HepG2 (cell line): ENCODE results near the gene B9D2. TPM values are rescaled to one million over a fixed set of nuclear protein-coding genes. Genes with fewer than 3 reads are reported as not detected.
A peak's percentile ranks its signal among the peaks of the same experiment; 100 is the strongest.

Source experiments
- ATAC-seq: fragments of 200-7000 bp; cut with Tn5 transposase; 3 replicates; pipeline ENCODE4 v1.9.1; 2020; ENCODE audit warnings: mild to moderate bottlenecking, moderate library complexity
- BruUV-seq: library from RNA; stranded (reverse); fragments of 400-500 nt; replicated peaks from 2 replicates; lab custom pipeline; 2021; lab: Mats Ljungman, UMichigan
- CTCF ChIA-PET: fragments of 300-600 bp; formaldehyde crosslinking; extraction: SDS; loops from one replicate; lab custom pipeline; 2021; ENCODE audit warnings: low total read pairs, inconsistent platforms, low intra/inter-chr PET ratio; lab: Yijun Ruan, JAX
- POLR2A ChIA-PET: fragments of 350-600 bp; sonication (Branson Sonifier 250); formaldehyde crosslinking; loops from one replicate; lab custom pipeline; 2020; ENCODE audit warnings: antibody characterized with exemption, inconsistent platforms; lab: Yijun Ruan, JAX
- DNase-seq: peaks from one replicate; pipeline ENCODE4 v3.0.0-alpha.2; 2015; ENCODE audit warnings: low spot score
- FAIRE-seq: peaks from 3 replicates; lab custom pipeline; 2011; peaks lifted over from hg19 to GRCh38; lab: Jason Lieb, UNC
- H2AFZ ChIP-seq: one replicate; pipeline ENCODE4 v1.6.1; 2011; ENCODE audit warnings: low read length, inconsistent platforms
- H3K27ac ChIP-seq: fragments of 300-600 bp; 3 replicates; pipeline ENCODE4 v1.8.0; 2011; ENCODE audit warnings: mixed run types, mild to moderate bottlenecking, mixed read lengths, low read length, inconsistent platforms; ENCODE audit not compliant: insufficient read depth; ENCODE audit errors: extremely low read length
- H3K27me3 ChIP-seq, 2 experiments: fragments of 200-600 bp in 1 of 2; 2 replicates in 1 of 2; 3 replicates in 1 of 2; pipeline versions ENCODE4 v1.6.0 to v1.8.0; 2011; ENCODE audit warnings: low read length in 2 of 2, mild to moderate bottlenecking in 2 of 2, moderate library complexity in 2 of 2, inconsistent platforms in 1 of 2; ENCODE audit not compliant: insufficient read depth in 2 of 2, control insufficient read depth in 1 of 2
- H3K36me3 ChIP-seq, 2 experiments: fragments of 200-600 bp in 1 of 2; replicated peaks in 1 of 2; 2 replicates in 1 of 2; 3 replicates in 1 of 2; pipeline versions ENCODE4 v1.5.1 to v1.8.0; 2011; ENCODE audit warnings: low read length in 2 of 2, inconsistent platforms in 1 of 2; ENCODE audit not compliant: insufficient read depth in 2 of 2, control insufficient read depth in 1 of 2
- H3K4me1 ChIP-seq: 2 replicates; pipeline ENCODE4 v1.5.1; 2012; ENCODE audit warnings: low read length, inconsistent platforms; ENCODE audit not compliant: insufficient read depth
- H3K4me2 ChIP-seq: 2 replicates; pipeline ENCODE4 v1.6.0; 2011; ENCODE audit warnings: low read depth, low read length, inconsistent platforms
- H3K4me3 ChIP-seq, 3 experiments: fragments of 200-600 bp in 1 of 3; sonication (generic), shearing (Covaris generic) in 1 of 3; replicated peaks in 1 of 3; 2 replicates each; pipeline ENCODE4 v1.5.1; 2011 to 2016; ENCODE audit warnings: low read length in 3 of 3, inconsistent platforms in 2 of 3, low read depth in 2 of 3, mild to moderate bottlenecking in 2 of 3, control low read depth in 1 of 3, mixed read lengths in 1 of 3; ENCODE audit not compliant: insufficient read depth in 1 of 3
- H3K79me2 ChIP-seq: one replicate; pipeline ENCODE4 v1.6.1; 2011; ENCODE audit warnings: low read length, inconsistent platforms; ENCODE audit not compliant: insufficient read depth
- H3K9ac ChIP-seq: 2 replicates; pipeline ENCODE4 v1.6.0; 2011; ENCODE audit warnings: mild to moderate bottlenecking, low read depth, low read length, inconsistent platforms; ENCODE audit not compliant: insufficient read depth
- H3K9me3 ChIP-seq: 2 replicates; pipeline ENCODE4 v1.5.1; 2012; ENCODE audit warnings: mild to moderate bottlenecking, low read length
- H4K20me1 ChIP-seq: 2 replicates; pipeline ENCODE4 v1.6.0; 2011; ENCODE audit warnings: inconsistent platforms, mild to moderate bottlenecking, low read length, moderate library complexity; ENCODE audit not compliant: insufficient read depth
- AGO2 ChIP-seq: fragments of 200-400 bp; formaldehyde crosslinking; optimal IDR thresholded peaks from 2 replicates; pipeline ENCODE3; 2017; ENCODE audit warnings: mild to moderate bottlenecking, low read depth, low read length, moderate library complexity
- EHMT2 ChIP-seq: fragments of 200-600 bp; sonication (generic); IDR thresholded peaks from 2 replicates; pipeline ENCODE4 v1.7.0; 2017; ENCODE audit warnings: antibody characterized with exemption, low read depth, low read length, borderline replicate concordance
- KDM4B ChIP-seq: sonication (generic); formaldehyde crosslinking; IDR thresholded peaks from 2 replicates; pipeline ENCODE4 v1.4.0; 2020; ENCODE audit warnings: missing genetic modification reagents
- PHF20 ChIP-seq: sonication (generic); formaldehyde crosslinking; IDR thresholded peaks from 2 replicates; pipeline ENCODE4 v1.5.0; 2020; ENCODE audit warnings: mild to moderate bottlenecking, missing genetic modification reagents
- RBFOX2 ChIP-seq: fragments of 200-400 bp; formaldehyde crosslinking; IDR thresholded peaks from 2 replicates; pipeline ENCODE4 v1.6.1; 2017; ENCODE audit warnings: low read depth, mild to moderate bottlenecking, low read length
- REXO4 ChIP-seq: sonication (generic); formaldehyde crosslinking; IDR thresholded peaks from 2 replicates; pipeline ENCODE4 v1.8.0; 2022; ENCODE audit warnings: missing genetic modification reagents, mild to moderate bottlenecking, borderline replicate concordance
- TOPORS ChIP-seq: sonication (generic); formaldehyde crosslinking; IDR thresholded peaks from 2 replicates; pipeline ENCODE4 v1.8.0; 2023; ENCODE audit warnings: mild to moderate bottlenecking, missing genetic modification reagents
- WGBS: methylation state at CpG from one replicate; pipeline ENCODE4 v1.1.6; 2017; ENCODE audit warnings: low lambda C conversion rate; 5-methylcytosine and 5-hydroxymethylcytosine counted together
- in situ Hi-C: cut with HindIII; loops from 2 replicates; pipeline ENCODE4 v1.10.0; 2017; ENCODE audit warnings: low pct_unique_long_range_greater_than_20kb; ENCODE audit not compliant: extremely low pct_ligation_motif_present
- intact Hi-C: fragments of 100-400 bp; cut with micrococcal nuclease; formaldehyde crosslinking; loops from one replicate; pipeline ENCODE4 v1.10.0; 2022; ENCODE audit not compliant: unreplicated experiment
- polyA plus RNA-seq, 8 experiments: library from polyadenylated mRNA; depleted of rRNA in 3 of 8; stranded (reverse) in 7 of 8; unstranded in 1 of 8; fragments of >200 nt; fragmentation: Illumina TruSeq in 4 of 8; extraction: Trizol in 4 of 8; gene quantifications; 2 replicates each; pipeline versions ENCODE4 v1.2.1 to v1.2.3, GENCODE V29; 2011 to 2016; ENCODE audit warnings: low read depth in 4 of 8, missing spikeins in 1 of 8, mixed read lengths in 1 of 8; ENCODE audit not compliant: insufficient read depth in 1 of 8
- total RNA-seq, 5 experiments: library from RNA; depleted of rRNA; stranded (reverse); fragments of >200 nt; fragmentation: Illumina TruSeq; extraction: Trizol; gene quantifications; 2 replicates each; pipeline ENCODE4 v1.2.3, GENCODE V29; 2016; ENCODE audit warnings: low read depth in 1 of 5
- TF ChIP-seq, protein P1 (sequence below): sonication (generic); formaldehyde crosslinking; IDR thresholded peaks from 2 replicates; pipeline ENCODE4 v1.4.0; 2020; ENCODE audit warnings: missing genetic modification reagents
- TF ChIP-seq, protein P2 (sequence below), 2 experiments: sonication (generic) in 1 of 2; formaldehyde crosslinking in 1 of 2; IDR thresholded peaks; 2 replicates each; pipeline versions ENCODE4 v1.5.1 to v1.6.1; 2011 to 2020; ENCODE audit warnings: borderline replicate concordance in 1 of 2, low read depth in 1 of 2, low read length in 1 of 2, mild to moderate bottlenecking in 1 of 2, missing genetic modification reagents in 1 of 2, moderate library complexity in 1 of 2
- TF ChIP-seq, protein P3 (sequence below): sonication (generic); formaldehyde crosslinking; IDR thresholded peaks from 2 replicates; pipeline ENCODE4 v1.4.0; 2020; ENCODE audit warnings: missing genetic modification reagents, mild to moderate bottlenecking, borderline replicate concordance
- TF ChIP-seq, protein P4 (sequence below): sonication (generic); formaldehyde crosslinking; IDR thresholded peaks from 2 replicates; pipeline ENCODE4 v1.8.0; 2022; ENCODE audit warnings: mild to moderate bottlenecking, missing genetic modification reagents; ENCODE audit not compliant: insufficient replicate concordance

Gene B9D2
- total and polyA plus RNA-seq, 2 of the 13 experiments (the other 11 are each of a cell fraction or from before 2014, with no cell fraction given): 3.1 to 4.4 TPM

DNA sequence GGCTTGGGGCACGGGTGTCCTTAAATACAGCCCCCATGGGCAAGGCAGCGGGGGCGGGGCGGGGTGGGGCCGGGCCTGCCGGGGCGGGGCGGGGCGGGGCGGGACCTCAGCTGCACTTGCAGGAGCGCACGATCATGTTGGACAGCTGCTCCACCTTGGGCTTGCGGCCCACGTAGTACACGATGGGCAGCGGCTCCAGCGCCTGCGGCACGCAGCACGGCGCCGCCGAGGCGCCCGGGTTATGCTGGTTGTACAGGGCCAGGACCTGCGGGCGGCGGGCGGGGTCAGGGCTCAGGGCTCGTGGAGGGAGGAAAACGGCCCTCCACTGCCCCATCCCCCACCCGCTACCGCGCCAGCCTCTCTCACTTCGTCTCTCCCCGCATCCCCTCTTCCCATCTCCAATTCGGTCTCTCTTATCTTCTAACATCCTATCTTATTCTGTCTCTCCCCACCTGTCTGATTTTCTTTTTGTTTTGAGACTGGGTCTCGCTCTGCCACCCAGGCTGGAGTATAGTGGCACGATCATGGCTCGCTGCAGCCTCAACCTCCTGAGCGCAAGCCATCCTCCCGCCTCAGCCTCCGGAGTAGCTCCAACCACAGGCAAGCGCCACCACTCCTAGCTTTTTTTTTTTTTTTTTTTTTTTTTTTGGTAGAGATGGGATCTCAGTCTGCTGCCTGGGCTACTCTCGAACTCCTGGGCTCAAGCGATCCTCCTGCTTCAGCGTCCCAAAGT, 32.8 kb downstream of the B9D2 start:
- H3K4me2 ChIP-seq: no peak overlapping the region
- H4K20me1 ChIP-seq: no peaks in the 10 kb centered on the region
- no peaks in the 10 kb centered on the region for H3K9me3 ChIP-seq
- DNase-seq: no peak
- no peaks in the 10 kb centered on the region for H3K27me3 ChIP-seq
- no peak overlapping the region for H3K27ac ChIP-seq
- ATAC-seq: no peak
- H3K9ac ChIP-seq: no peak overlapping the region
- ChIA-PET POLR2A (no interaction called here), CTCF (no interaction called here)
- peaks cover 15 to 46% of the 10 kb centered on the region in 2 experiments; a peak in 4 of 5 replicates for H3K36me3 ChIP-seq
- in situ Hi-C loops (no loop called here), intact Hi-C loops (no loop called here)
- TF ChIP-seq, protein P1, sequence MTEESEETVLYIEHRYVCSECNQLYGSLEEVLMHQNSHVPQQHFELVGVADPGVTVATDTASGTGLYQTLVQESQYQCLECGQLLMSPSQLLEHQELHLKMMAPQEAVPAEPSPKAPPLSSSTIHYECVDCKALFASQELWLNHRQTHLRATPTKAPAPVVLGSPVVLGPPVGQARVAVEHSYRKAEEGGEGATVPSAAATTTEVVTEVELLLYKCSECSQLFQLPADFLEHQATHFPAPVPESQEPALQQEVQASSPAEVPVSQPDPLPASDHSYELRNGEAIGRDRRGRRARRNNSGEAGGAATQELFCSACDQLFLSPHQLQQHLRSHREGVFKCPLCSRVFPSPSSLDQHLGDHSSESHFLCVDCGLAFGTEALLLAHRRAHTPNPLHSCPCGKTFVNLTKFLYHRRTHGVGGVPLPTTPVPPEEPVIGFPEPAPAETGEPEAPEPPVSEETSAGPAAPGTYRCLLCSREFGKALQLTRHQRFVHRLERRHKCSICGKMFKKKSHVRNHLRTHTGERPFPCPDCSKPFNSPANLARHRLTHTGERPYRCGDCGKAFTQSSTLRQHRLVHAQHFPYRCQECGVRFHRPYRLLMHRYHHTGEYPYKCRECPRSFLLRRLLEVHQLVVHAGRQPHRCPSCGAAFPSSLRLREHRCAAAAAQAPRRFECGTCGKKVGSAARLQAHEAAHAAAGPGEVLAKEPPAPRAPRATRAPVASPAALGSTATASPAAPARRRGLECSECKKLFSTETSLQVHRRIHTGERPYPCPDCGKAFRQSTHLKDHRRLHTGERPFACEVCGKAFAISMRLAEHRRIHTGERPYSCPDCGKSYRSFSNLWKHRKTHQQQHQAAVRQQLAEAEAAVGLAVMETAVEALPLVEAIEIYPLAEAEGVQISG (CRISPR knock-in tag): no peak
- TF ChIP-seq AGO2: peak; percentile 56
- TF ChIP-seq RBFOX2: peak; percentile 46; the same call in 1 of the 2 replicates
- no peak for TF ChIP-seq KDM4B (CRISPR knock-in tag)
- TF ChIP-seq, protein P2, sequence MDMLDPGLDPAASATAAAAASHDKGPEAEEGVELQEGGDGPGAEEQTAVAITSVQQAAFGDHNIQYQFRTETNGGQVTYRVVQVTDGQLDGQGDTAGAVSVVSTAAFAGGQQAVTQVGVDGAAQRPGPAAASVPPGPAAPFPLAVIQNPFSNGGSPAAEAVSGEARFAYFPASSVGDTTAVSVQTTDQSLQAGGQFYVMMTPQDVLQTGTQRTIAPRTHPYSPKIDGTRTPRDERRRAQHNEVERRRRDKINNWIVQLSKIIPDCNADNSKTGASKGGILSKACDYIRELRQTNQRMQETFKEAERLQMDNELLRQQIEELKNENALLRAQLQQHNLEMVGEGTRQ (IDR thresholded peaks at IDR 0.05; ENCODE audit: low read depth, low read length): no peak
- TF ChIP-seq, protein P2 (CRISPR knock-in tag; IDR thresholded peaks at IDR 0.05; ENCODE audit: borderline replicate concordance): no peak
- TF ChIP-seq, protein P3, sequence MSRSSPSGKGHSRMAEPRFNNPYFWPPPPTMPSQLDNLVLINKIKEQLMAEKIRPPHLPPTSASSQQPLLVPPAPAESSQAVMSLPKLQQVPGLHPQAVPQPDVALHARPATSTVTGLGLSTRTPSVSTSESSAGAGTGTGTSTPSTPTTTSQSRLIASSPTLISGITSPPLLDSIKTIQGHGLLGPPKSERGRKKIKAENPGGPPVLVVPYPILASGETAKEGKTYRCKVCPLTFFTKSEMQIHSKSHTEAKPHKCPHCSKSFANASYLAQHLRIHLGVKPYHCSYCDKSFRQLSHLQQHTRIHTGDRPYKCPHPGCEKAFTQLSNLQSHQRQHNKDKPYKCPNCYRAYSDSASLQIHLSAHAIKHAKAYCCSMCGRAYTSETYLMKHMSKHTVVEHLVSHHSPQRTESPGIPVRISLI: no peak
- TF ChIP-seq REXO4 (CRISPR knock-in tag): no peak
- TF ChIP-seq, protein P4, sequence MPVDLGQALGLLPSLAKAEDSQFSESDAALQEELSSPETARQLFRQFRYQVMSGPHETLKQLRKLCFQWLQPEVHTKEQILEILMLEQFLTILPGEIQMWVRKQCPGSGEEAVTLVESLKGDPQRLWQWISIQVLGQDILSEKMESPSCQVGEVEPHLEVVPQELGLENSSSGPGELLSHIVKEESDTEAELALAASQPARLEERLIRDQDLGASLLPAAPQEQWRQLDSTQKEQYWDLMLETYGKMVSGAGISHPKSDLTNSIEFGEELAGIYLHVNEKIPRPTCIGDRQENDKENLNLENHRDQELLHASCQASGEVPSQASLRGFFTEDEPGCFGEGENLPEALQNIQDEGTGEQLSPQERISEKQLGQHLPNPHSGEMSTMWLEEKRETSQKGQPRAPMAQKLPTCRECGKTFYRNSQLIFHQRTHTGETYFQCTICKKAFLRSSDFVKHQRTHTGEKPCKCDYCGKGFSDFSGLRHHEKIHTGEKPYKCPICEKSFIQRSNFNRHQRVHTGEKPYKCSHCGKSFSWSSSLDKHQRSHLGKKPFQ: no peak
- TF ChIP-seq EHMT2: no peak
- TF ChIP-seq TOPORS (CRISPR knock-in tag): no peak
- no peak for TF ChIP-seq PHF20 (CRISPR knock-in tag)
- peaks cover 14% of the 10 kb centered on the region for H3K4me1 ChIP-seq
- peaks cover 2% of the 10 kb centered on the region for H3K79me2 ChIP-seq
- BruUV-seq: TSS peak; percentile 54
- no peak overlapping the region for H3K4me3 ChIP-seq
- no peak overlapping the region for H2AFZ ChIP-seq
- no peak for FAIRE-seq
- 98% methylated on average over 35 of the region's 47 CpGs for WGBS
